Smooth muscle cell (in vitro differentiated cells): Measurements from ENCODE around the gene SPATA13. TPM values are rescaled to one million over a fixed set of nuclear protein-coding genes. Genes with fewer than 3 reads are reported as not detected.

Experiments
- DNase-seq: peaks from one replicate; lab custom pipeline; 2025; ENCODE audit not compliant: unreplicated experiment; lab: John Stamatoyannopoulos, UW
- H2AFZ ChIP-seq: fragments of 200-600 bp; sonication (generic); 2 replicates; pipeline ENCODE4 v1.6.0; 2016; ENCODE audit warnings: antibody characterized with exemption, low read depth, mild to moderate bottlenecking
- H3F3A ChIP-seq: fragments of 200-600 bp; sonication (generic); 2 replicates; pipeline ENCODE4 v1.6.0; 2017; ENCODE audit warnings: antibody characterized with exemption, low read depth
- H3K27ac ChIP-seq: fragments of 200-600 bp; sonication (generic); 2 replicates; pipeline ENCODE4 v1.5.1; 2016; ENCODE audit warnings: low read depth, mild to moderate bottlenecking
- H3K27me3 ChIP-seq: fragments of 200-600 bp; sonication (generic); 2 replicates; pipeline ENCODE4 v1.6.1; 2016; ENCODE audit warnings: low read depth, mild to moderate bottlenecking
- H3K36me3 ChIP-seq: fragments of 200-600 bp; sonication (generic); 2 replicates; pipeline ENCODE4 v1.5.1; 2016; ENCODE audit warnings: low read depth
- H3K4me1 ChIP-seq: fragments of 200-600 bp; sonication (generic); 2 replicates; pipeline ENCODE4 v1.5.1; 2016; ENCODE audit warnings: low read depth
- H3K4me2 ChIP-seq: fragments of 200-600 bp; sonication (generic); 2 replicates; pipeline ENCODE4 v1.6.0; 2016; ENCODE audit warnings: mild to moderate bottlenecking
- H3K4me3 ChIP-seq: fragments of 200-600 bp; sonication (generic); 2 replicates; pipeline ENCODE4 v1.5.1; 2016; ENCODE audit warnings: mild to moderate bottlenecking
- H3K79me2 ChIP-seq: fragments of 200-600 bp; sonication (generic); 2 replicates; pipeline ENCODE4 v1.6.0; 2016; ENCODE audit warnings: low read depth, mild to moderate bottlenecking
- H3K9ac ChIP-seq: fragments of 200-600 bp; sonication (generic); 2 replicates; pipeline ENCODE4 v1.6.0; 2016; ENCODE audit warnings: low read depth
- H3K9me3 ChIP-seq: fragments of 200-600 bp; sonication (generic); replicated peaks from 2 replicates; pipeline ENCODE4 v1.5.1; 2016; ENCODE audit warnings: low read depth
- H4K20me1 ChIP-seq: fragments of 200-600 bp; sonication (generic); 2 replicates; pipeline ENCODE4 v1.6.0; 2016; ENCODE audit warnings: low read depth
- CTCF ChIP-seq: fragments of 200-600 bp; sonication (generic); IDR thresholded peaks from 2 replicates; pipeline ENCODE4 v1.5.1; 2017; ENCODE audit warnings: borderline replicate concordance, mild to moderate bottlenecking, antibody characterized with exemption; ENCODE audit not compliant: insufficient read depth, poor library complexity, severe bottlenecking
- WGBS: methylation state at CpG from one replicate; pipeline ENCODE4 v1.1.7; 2016; ENCODE audit warnings: low lambda C conversion rate; 5-methylcytosine and 5-hydroxymethylcytosine counted together
- polyA plus RNA-seq: library from polyadenylated mRNA; unstranded; fragments of >200 nt; fragmentation: Nextera tagmentation; extraction: Ambion mirVana; gene quantifications from 2 replicates; pipeline ENCODE4 v1.2.1, GENCODE V29; 2016
- total RNA-seq: library from RNA; depleted of rRNA; stranded (reverse); fragments of >200 nt; gene quantifications from 2 replicates; pipeline ENCODE4 v1.2.3, GENCODE V29; 2014

SPATA13 gene
- total and polyA plus RNA-seq, 2 experiments from 2014 or later, result 7.1 to 16.6 TPM

DNA sequence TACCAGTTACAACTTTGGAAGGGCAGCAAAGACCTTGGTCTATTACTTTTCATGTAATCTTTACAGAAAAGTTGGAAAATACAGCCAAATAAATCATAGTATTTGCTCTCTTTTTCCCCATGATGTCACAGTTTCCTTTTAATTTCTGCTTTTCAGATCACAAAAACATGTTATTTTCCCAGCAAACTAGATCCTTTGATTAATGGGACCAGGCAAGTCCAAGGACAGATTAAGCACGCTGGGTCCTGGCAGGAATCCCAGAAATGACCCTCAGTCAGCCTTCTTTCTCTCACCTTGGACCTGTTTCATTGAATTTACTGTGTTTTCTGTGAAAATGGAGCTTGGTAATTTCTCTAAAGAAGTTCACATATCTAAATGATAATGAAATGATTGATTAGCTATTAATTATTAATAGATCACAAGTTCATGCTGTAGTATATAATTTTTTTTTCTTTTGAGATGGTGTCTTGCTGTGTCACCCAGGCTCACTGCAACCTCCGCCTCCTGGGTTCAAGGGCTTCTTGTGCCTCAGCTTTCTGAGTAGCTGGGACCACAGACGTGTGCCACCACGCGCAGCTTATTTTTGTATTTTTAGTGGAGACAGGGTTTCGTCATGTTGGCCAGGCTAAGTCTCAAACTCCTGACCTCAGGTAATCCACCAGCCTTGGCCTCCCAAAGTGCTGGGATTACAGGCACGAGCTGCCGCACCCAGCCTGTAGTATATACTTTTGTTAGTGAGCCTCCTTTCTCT lies 16.0 kb downstream of the SPATA13 start:
- Histone ChIP-seq H3K4me2 (no peak overlapping the region), H2AFZ (no peak overlapping the region), H3K27ac (no peak overlapping the region), H3K79me2 (no peaks in the 10 kb centered on the region), H3K9me3 (no peaks in the 10 kb centered on the region), H4K20me1 (no peaks in the 10 kb centered on the region), H3K9ac (no peak overlapping the region), H3K4me1 (no peaks in the 10 kb centered on the region), H3F3A (no peaks in the 10 kb centered on the region), H3K4me3 (no peak overlapping the region), H3K36me3 (no peaks in the 10 kb centered on the region), H3K27me3 (no peaks in the 10 kb centered on the region)
- 90% methylated on average over 8 of the region's 8 CpGs for WGBS
- no peak for TF ChIP-seq CTCF
- no peak for DNase-seq

DNA sequence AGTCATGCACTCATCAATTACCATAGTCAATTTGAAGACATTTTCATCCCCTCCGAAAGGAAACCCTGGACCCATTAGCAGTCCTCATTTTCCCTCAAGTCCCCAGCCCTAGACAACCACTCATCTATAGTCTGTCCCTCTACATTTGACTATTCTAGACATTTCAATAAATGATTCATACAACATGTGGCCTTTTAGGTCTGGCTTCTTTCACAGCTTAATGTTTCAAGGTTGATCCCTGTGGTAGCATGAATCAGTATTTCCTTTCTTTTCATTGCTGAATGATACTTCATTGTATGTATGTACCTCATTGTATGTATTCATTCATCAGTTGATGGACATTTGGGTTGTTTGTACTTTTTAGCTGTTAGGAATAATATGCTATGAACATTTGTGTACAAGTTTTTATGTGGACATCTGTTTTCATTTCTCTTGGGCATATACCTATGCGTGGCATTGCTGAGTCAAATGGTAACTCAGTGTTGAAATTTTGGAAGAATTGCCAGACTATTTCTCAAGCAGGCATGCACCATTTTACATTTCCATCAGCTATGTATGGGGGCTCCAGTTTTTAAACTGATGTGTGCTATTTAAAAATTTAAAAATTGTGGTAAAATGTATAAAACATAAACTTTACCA lies 18.4 kb downstream of the SPATA13 start:
- WGBS, result 85% methylated on average over 2 of the region's 2 CpGs
- Histone ChIP-seq H3K27ac (peak overlapping the region; percentile 67), H3F3A (no peaks in the 10 kb centered on the region), H3K9me3 (no peaks in the 10 kb centered on the region), H3K36me3 (no peaks in the 10 kb centered on the region), H3K4me1 (no peaks in the 10 kb centered on the region), H4K20me1 (no peaks in the 10 kb centered on the region), H3K4me3 (no peak overlapping the region), H2AFZ (no peak overlapping the region), H3K9ac (no peak overlapping the region), H3K79me2 (no peaks in the 10 kb centered on the region), H3K27me3 (no peaks in the 10 kb centered on the region), H3K4me2 (no peak overlapping the region)
- TF ChIP-seq CTCF, result no peak
- DNase-seq, result no peak

- no peak for TF ChIP-seq CTCF
- Histone ChIP-seq H3F3A (no peaks in the 10 kb centered on the region), H3K9me3 (no peaks in the 10 kb centered on the region), H3K79me2 (no peaks in the 10 kb centered on the region), H3K36me3 (no peaks in the 10 kb centered on the region), H3K27ac (no peak overlapping the region), H2AFZ (no peak overlapping the region), H3K4me2 (no peak overlapping the region), H3K9ac (no peak overlapping the region), H4K20me1 (no peaks in the 10 kb centered on the region), H3K4me3 (no peak overlapping the region), H3K27me3 (no peaks in the 10 kb centered on the region), H3K4me1 (no peaks in the 10 kb centered on the region)
- WGBS, result 86% methylated on average over 1 of the region's 1 CpG
- DNase-seq, result no peak
Measured at GRCh38 chr13:24179486-24179850, 18.9 kb downstream of the SPATA13 start.
